Calu3 (cell line): Measurements from ENCODE around the gene ERP29. TPM values are rescaled to one million over a fixed set of nuclear protein-coding genes. Genes with fewer than 3 reads are reported as not detected.
"Not testable (repeated sequence)": the region's sequence is repeated elsewhere in the genome, so short reads cannot be mapped to it uniquely, and the experiment has no call there.

Experiments used
- BruUV-seq: library from RNA; stranded (reverse); fragments of 400-500 nt; replicated peaks from 2 replicates; lab custom pipeline; 2021; lab: Mats Ljungman, UMichigan
- CTCF ChIA-PET: fragments of 300-600 bp; sonication (Branson Sonifier 250); formaldehyde crosslinking; loops from one replicate; lab custom pipeline; 2022; ENCODE audit warnings: antibody characterized with exemption; lab: Charles Lee
- DNase-seq: peaks from one replicate; pipeline ENCODE4 v3.0.0; 2022
- H3K27ac Mint-ChIP-seq: one replicate; pipeline ENCODE4 v1.8.0; 2022; ENCODE audit warnings: mixed read lengths; ENCODE audit not compliant: unreplicated experiment
- H3K27me3 Mint-ChIP-seq: one replicate; pipeline ENCODE4 v1.8.0; 2022; ENCODE audit warnings: mixed read lengths; ENCODE audit not compliant: unreplicated experiment
- H3K36me3 Mint-ChIP-seq: one replicate; pipeline ENCODE4 v1.8.0; 2022; ENCODE audit warnings: mild to moderate bottlenecking, moderate library complexity, mixed read lengths; ENCODE audit not compliant: insufficient read depth, unreplicated experiment
- H3K4me1 Mint-ChIP-seq: one replicate; pipeline ENCODE4 v1.8.0; 2022; ENCODE audit warnings: mild to moderate bottlenecking, low read depth, mixed read lengths; ENCODE audit not compliant: unreplicated experiment
- H3K4me3 Mint-ChIP-seq: one replicate; pipeline ENCODE4 v1.8.0; 2022; ENCODE audit warnings: mild to moderate bottlenecking, low read depth, moderate library complexity, mixed read lengths; ENCODE audit not compliant: unreplicated experiment
- H3K9me3 Mint-ChIP-seq: one replicate; pipeline ENCODE4 v1.8.0; 2022; ENCODE audit warnings: low read depth, mixed read lengths; ENCODE audit not compliant: unreplicated experiment
- CTCF ChIP-seq: fragments of 200-600 bp; IDR thresholded peaks from one replicate; pipeline ENCODE4 v1.8.0; 2022; ENCODE audit warnings: antibody characterized with exemption; ENCODE audit not compliant: unreplicated experiment
- intact Hi-C: fragments of 100-400 bp; cut with micrococcal nuclease; formaldehyde crosslinking; loops from one replicate; pipeline ENCODE4 v1.10.0; 2022; ENCODE audit not compliant: unreplicated experiment
- total RNA-seq: library from RNA; stranded (reverse); gene quantifications from 2 replicates; pipeline ENCODE4 v1.2.3, GENCODE V29; 2022

The ERP29 gene
- total RNA-seq, 1 experiment from 2014 or later = 162 TPM

DNA sequence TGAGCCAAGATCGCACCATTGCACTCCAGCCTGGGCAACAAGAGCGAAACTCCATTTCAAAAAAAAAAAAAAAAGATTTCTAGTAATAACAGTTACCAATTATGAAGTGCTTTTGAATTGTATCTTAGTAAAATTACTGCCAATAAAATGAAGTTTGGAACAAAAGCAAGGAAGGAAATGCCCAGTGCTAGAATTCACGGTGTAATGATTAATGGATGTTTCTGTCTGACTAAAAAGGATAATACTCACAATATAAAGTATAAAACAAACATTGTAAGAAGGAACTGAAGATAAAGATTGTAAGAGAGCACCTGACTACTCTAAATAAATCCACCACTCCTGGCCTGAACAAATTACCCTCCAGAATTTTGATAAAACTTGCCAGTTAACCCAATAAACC is 4.3 kb upstream of the ERP29 start:
- Mint-ChIP-seq H3K4me1 (peaks cover 36% of the 10 kb centered on the region), H3K4me3 (no peak overlapping the region), H3K27ac (no peak overlapping the region), H3K27me3 (no peaks in the 10 kb centered on the region), H3K9me3 (no peaks in the 10 kb centered on the region), H3K36me3 (peaks cover 30% of the 10 kb centered on the region)
- BruUV-seq = no TSS peak
- CTCF ChIA-PET = no interaction called here
- intact Hi-C loops = no loop called here
- DNase-seq = no peak
- TF ChIP-seq CTCF = no peak

DNA sequence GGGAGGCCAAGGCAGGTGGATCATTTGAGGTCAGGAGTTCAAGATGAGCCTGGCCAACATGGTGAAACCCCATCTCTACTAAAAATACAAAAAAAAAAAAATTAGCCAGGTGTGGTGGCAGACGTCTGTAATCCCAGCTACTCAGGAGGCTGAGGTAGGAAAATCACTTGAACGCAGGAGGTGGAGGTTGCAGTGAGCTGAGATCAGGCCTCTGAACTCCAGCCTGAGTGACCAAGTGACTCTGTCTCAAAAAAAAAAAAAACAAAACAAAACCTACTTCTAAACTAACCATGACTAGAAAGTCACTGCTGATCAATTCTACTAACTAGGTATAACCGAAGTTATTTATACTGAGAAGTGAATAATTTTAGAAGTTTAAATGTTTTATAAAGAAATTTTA is 3.6 kb upstream of the ERP29 start:
- H3K9me3 Mint-ChIP-seq, H3K4me3 Mint-ChIP-seq, CTCF ChIA-PET, DNase-seq, H3K27ac Mint-ChIP-seq, intact Hi-C loops, H3K27me3 Mint-ChIP-seq, BruUV-seq: not testable (repeated sequence)
- Mint-ChIP-seq H3K4me1 (peaks cover 40% of the 10 kb centered on the region), H3K36me3 (peaks cover 37% of the 10 kb centered on the region)

DNA sequence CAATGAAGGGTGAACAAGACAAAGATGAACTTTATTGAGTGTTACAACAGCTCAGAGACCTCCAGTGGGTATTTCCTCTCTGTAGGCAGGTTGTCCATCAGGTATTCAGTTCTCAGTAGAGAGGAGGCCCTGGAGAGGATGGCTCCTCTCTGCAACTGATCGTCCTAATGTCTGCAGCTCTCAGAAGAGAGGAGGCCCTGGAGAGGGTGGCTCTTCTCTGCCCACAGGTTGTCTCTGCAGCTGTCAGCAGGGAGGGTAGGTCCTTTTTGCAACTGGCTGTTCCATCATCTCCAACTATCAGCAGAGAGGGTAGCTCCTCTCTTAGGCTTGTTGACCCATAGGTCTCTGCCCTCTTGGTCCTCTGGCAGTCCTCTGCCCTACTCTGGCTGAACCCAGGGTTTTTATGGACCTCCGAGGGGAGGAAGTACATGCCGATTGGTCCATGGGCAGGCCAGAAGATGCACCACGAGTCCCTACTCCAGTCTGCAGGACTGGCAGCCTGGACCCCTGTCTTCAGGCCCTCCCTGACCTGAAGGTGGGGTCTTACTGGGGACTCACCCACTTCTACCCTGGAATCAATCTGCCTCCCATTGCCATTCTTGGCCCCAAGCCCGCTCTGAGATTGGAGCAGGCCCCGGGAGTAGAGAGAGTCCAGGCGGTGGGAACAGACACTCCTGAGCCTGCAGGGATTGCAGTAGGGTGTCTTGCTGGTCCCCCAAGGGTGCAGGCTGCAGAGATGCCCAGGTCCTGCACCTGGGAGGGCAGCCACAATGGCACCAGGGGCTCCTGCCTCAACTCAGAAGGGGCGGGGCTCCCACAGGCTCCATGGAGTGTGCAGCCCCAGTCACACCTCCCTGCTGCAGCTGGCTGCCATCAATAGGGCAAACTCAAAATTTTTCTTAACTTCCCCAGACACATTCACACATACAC is 2.5 kb upstream of the ERP29 start:
- TF ChIP-seq CTCF = no peak
- no peak for DNase-seq
- no TSS peak for BruUV-seq
- H3K27ac Mint-ChIP-seq = peak overlapping the region; percentile 93
- peaks cover 42% of the 10 kb centered on the region for H3K4me1 Mint-ChIP-seq
- H3K9me3 Mint-ChIP-seq = peaks cover under 1% of the 10 kb centered on the region
- H3K36me3 Mint-ChIP-seq = peaks cover 41% of the 10 kb centered on the region
- intact Hi-C loops = loop anchor here (5.0 kb wide), 1 partner anchor 72 kb away; no protein-coding TSS in a partner anchor
- H3K4me3 Mint-ChIP-seq = peak overlapping the region; percentile 99
- H3K27me3 Mint-ChIP-seq = no peaks in the 10 kb centered on the region
- CTCF ChIA-PET = no interaction called here

DNA sequence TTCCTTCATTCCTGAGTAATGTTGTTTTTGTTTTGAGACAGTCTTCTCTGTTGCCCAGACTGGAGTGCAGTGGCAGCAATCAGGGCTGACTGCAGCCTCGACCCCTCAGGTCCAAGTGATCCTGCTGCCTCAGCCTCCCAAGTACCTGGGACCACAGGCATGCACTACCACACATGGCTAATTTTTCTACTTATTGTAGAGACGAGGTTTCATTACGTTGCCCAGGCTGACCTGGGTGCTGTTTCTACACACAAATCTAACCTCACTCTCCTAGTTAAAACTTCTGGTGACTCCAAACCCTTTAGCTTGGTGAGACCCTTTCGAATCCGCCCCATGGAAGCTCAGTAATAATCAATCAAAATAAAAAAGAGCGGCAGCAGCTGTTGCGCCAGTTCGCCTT is 1.5 kb upstream of the ERP29 start:
- Mint-ChIP-seq H3K27ac (peak overlapping the region; percentile 93), H3K36me3 (peaks cover 51% of the 10 kb centered on the region), H3K4me1 (peaks cover 39% of the 10 kb centered on the region), H3K27me3 (no peaks in the 10 kb centered on the region), H3K4me3 (peak overlapping the region; percentile 99), H3K9me3 (peaks cover 6% of the 10 kb centered on the region)
- CTCF ChIA-PET = no interaction called here
- intact Hi-C loops = loop anchor here (2.0 to 5.0 kb wide), 2 partner anchors 67 to 71 kb away; no protein-coding TSS in a partner anchor
- no peak for DNase-seq
- no peak for TF ChIP-seq CTCF
- BruUV-seq = no TSS peak
